ENCODE data around the gene PATJ. TPM values are rescaled to one million over a fixed set of nuclear protein-coding genes. Genes with fewer than 3 reads are reported as not detected.

PATJ gene
- total RNA-seq, 2 donors from 2014 or later, result 74.3 to 81.7 TPM

DNA sequence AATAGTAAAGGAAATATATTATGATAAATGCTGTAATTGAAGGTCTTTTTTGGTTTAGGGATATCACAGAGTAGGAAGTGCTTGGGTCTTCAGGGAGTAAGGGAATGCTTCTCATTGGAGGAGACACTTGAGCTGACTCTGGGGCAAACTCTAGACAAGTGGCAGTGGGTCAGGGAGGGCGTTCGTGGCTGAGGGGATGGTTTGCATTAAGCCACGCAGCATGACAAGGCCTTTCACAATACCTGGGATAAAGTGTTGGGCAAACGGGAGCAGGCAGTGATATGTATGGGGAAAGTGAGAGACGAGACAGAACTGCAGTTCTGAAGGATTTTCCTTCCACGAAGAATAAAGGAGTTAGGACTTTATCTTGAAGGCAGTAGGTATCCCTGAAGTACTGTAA lies 109.0 kb downstream of the PATJ start:
- Histone ChIP-seq H3K9ac (ENCODE audit: extremely low read depth, low read length, poor library complexity, severe bottlenecking) (no peak overlapping the region), H3K4me1 (ENCODE audit: control insufficient read depth, insufficient read depth, low read length) (no peaks in the 10 kb centered on the region), H3K4me3 (ENCODE audit: low read length) (no peak overlapping the region), H3K27ac (ENCODE audit: low read depth, low read length) (no peak overlapping the region), H3K27me3 (ENCODE audit: control insufficient read depth, insufficient read depth, low read length, poor library complexity, severe bottlenecking) (no peaks in the 10 kb centered on the region), H3K9me3 (ENCODE audit: control insufficient read depth, low read length) (no peaks in the 10 kb centered on the region), H3K36me3 (ENCODE audit: control insufficient read depth, insufficient read depth, low read length) (peaks cover 12% of the 10 kb centered on the region)
- DNase-seq, result peak; percentile 67
- H3K27ac Mint-ChIP-seq, result peak overlapping the region; percentile 54
- H3K4me3 Mint-ChIP-seq, result no peak overlapping the region
- H3K9me3 Mint-ChIP-seq, result no peaks in the 10 kb centered on the region
- WGBS, 2 experiments (ENCODE audit: insufficient coverage in 1 of 2, insufficient read length in 1 of 2), result 58 to 76% methylated on average over 6 of the region's 6 CpGs
- H3K36me3 Mint-ChIP-seq (ENCODE audit: low read depth), result peaks cover 17% of the 10 kb centered on the region
- TF ChIP-seq, protein P1, sequence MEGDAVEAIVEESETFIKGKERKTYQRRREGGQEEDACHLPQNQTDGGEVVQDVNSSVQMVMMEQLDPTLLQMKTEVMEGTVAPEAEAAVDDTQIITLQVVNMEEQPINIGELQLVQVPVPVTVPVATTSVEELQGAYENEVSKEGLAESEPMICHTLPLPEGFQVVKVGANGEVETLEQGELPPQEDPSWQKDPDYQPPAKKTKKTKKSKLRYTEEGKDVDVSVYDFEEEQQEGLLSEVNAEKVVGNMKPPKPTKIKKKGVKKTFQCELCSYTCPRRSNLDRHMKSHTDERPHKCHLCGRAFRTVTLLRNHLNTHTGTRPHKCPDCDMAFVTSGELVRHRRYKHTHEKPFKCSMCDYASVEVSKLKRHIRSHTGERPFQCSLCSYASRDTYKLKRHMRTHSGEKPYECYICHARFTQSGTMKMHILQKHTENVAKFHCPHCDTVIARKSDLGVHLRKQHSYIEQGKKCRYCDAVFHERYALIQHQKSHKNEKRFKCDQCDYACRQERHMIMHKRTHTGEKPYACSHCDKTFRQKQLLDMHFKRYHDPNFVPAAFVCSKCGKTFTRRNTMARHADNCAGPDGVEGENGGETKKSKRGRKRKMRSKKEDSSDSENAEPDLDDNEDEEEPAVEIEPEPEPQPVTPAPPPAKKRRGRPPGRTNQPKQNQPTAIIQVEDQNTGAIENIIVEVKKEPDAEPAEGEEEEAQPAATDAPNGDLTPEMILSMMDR (conservative IDR thresholded peaks at IDR 0.05), result no peak
- H3K4me1 Mint-ChIP-seq, result peaks cover 7% of the 10 kb centered on the region
- H3K27me3 Mint-ChIP-seq (ENCODE audit: insufficient read depth), result no peaks in the 10 kb centered on the region

DNA sequence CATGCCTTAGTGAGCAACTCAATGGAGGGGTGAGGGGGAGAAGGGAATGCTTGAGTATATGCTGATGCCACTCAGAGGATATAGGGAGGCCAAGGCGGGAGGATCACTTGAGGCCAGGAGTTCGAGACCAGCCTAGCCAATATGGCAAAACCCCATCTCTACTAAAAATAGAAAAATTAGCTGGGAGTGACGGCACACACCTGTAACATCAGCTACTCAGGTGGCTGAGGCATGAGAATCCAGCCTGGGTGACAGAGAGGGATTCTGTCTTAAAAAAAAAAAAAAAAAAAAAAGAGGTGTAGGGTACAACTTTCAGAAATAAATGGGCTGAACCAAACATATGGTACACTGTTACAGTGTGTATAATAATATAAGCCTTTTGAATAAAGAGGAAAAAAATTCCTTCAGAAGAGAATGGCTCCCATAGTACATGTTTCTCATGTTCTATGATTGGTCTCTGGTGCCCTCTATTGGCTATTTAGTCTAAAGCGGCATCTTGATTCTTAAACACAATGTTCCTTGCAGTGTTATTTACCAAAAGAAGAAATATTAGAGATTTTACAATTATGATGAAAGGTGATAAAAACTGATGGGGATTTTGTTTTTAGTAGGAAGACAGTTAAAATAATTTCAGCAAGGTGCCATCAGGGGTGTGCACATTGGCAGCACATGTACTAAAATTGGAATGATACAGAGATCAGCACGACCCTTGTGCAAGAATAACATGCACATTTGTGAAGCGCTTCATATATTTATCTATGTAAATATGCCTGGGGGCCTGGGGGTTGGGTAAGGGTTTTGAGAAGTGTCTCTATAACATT lies 109.8 kb downstream of the PATJ start:
- no peaks in the 10 kb centered on the region for H3K27me3 ChIP-seq (ENCODE audit: control insufficient read depth, insufficient read depth, low read length, poor library complexity, severe bottlenecking)

DNA sequence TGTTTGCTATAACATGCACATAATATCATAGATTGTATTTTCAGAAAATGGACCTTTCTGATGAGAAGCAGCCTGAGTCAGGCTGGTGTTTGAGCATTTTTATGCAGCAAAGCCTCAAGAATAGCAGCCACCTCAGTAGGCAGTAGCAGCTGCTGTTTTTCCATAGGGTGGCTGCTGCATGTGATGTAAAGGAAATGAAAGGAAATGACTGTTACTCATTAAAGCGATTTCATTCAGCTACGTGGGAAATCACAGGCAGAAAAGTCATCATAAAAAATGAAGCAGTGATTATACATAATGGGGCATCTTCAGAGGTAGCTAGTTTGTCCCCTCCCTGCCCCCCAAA lies 110.4 kb downstream of the PATJ start:
- no peak overlapping the region for H3K9ac ChIP-seq (ENCODE audit: extremely low read depth, low read length, poor library complexity, severe bottlenecking)
- Mint-ChIP-seq H3K36me3 (ENCODE audit: low read depth) (peaks cover 23% of the 10 kb centered on the region), H3K4me1 (peaks cover 7% of the 10 kb centered on the region)

More for the DNA sequence above, 109.8 kb downstream of the PATJ start:
- DNase-seq, result no peak
- peaks cover 20% of the 10 kb centered on the region for H3K36me3 Mint-ChIP-seq (ENCODE audit: low read depth)
- Histone ChIP-seq H3K27ac (ENCODE audit: low read depth, low read length) (no peak overlapping the region), H3K36me3 (ENCODE audit: control insufficient read depth, insufficient read depth, low read length) (peaks cover 8% of the 10 kb centered on the region), H3K4me3 (ENCODE audit: low read length) (no peak overlapping the region), H3K9ac (ENCODE audit: extremely low read depth, low read length, poor library complexity, severe bottlenecking) (no peak overlapping the region), H3K9me3 (ENCODE audit: control insufficient read depth, low read length) (no peaks in the 10 kb centered on the region), H3K4me1 (ENCODE audit: control insufficient read depth, insufficient read depth, low read length) (no peaks in the 10 kb centered on the region)
- peaks cover 7% of the 10 kb centered on the region for H3K4me1 Mint-ChIP-seq
- 85 to 94% methylated on average over 4 to 6 of the region's 6 CpGs for WGBS, 2 experiments (ENCODE audit: insufficient coverage in 1 of 2, insufficient read length in 1 of 2)
- H3K27ac Mint-ChIP-seq, result peak overlapping the region; percentile 54
- no peaks in the 10 kb centered on the region for H3K27me3 Mint-ChIP-seq (ENCODE audit: insufficient read depth)
- H3K9me3 Mint-ChIP-seq, result no peaks in the 10 kb centered on the region
- no peak overlapping the region for H3K4me3 Mint-ChIP-seq
- TF ChIP-seq, protein P1 (conservative IDR thresholded peaks at IDR 0.05), result peak; percentile 88

More for the DNA sequence above, 110.4 kb downstream of the PATJ start:
- 92 to 100% methylated on average over 2 of the region's 2 CpGs for WGBS, 2 experiments (ENCODE audit: insufficient coverage in 1 of 2, insufficient read length in 1 of 2)
- H3K27me3 ChIP-seq (ENCODE audit: control insufficient read depth, insufficient read depth, low read length, poor library complexity, severe bottlenecking), result no peaks in the 10 kb centered on the region
- no peak overlapping the region for H3K27ac ChIP-seq (ENCODE audit: low read depth, low read length)
- no peaks in the 10 kb centered on the region for H3K27me3 Mint-ChIP-seq (ENCODE audit: insufficient read depth)
- H3K9me3 Mint-ChIP-seq, result no peaks in the 10 kb centered on the region
- no peak overlapping the region for H3K27ac Mint-ChIP-seq
- H3K36me3 ChIP-seq (ENCODE audit: control insufficient read depth, insufficient read depth, low read length), result peaks cover 9% of the 10 kb centered on the region
- DNase-seq, result no peak
- no peak overlapping the region for H3K4me3 ChIP-seq (ENCODE audit: low read length)
- TF ChIP-seq, protein P1 (conservative IDR thresholded peaks at IDR 0.05), result no peak
- H3K4me1 ChIP-seq (ENCODE audit: control insufficient read depth, insufficient read depth, low read length), result no peaks in the 10 kb centered on the region
- H3K4me3 Mint-ChIP-seq, result no peak overlapping the region
- no peaks in the 10 kb centered on the region for H3K9me3 ChIP-seq (ENCODE audit: control insufficient read depth, low read length)

Measured in endodermal cell (in vitro differentiated cells).